IMR-90 (cell line): Measurements from ENCODE around the gene CST9. TPM values are rescaled to one million over a fixed set of nuclear protein-coding genes. Genes with fewer than 3 reads are reported as not detected.

Experiments
- ATAC-seq: fragments of 200-7000 bp; cut with Tn5 transposase; 2 replicates; pipeline ENCODE4 v1.9.1; 2020; ENCODE audit warnings: low read depth, mild to moderate bottlenecking, moderate library complexity
- BruUV-seq: library from RNA; stranded (reverse); fragments of 400-500 nt; replicated peaks from 2 replicates; lab custom pipeline; 2021; lab: Mats Ljungman, UMichigan
- CTCF ChIA-PET: fragments of 300-600 bp; formaldehyde crosslinking; extraction: SDS; loops from one replicate; lab custom pipeline; 2021; ENCODE audit warnings: antibody characterized with exemption; lab: Yijun Ruan, JAX
- POLR2A ChIA-PET: fragments of 300-600 bp; sonication (Branson Sonifier 250); formaldehyde crosslinking; loops from one replicate; lab custom pipeline; 2022; ENCODE audit warnings: antibody characterized with exemption; ENCODE audit not compliant: unreplicated experiment; lab: Charles Lee
- DNase-seq: peaks from one replicate; pipeline ENCODE4 v3.0.0; 2013
- H2AFZ ChIP-seq: replicated peaks from 2 replicates; pipeline ENCODE3; 2013; ENCODE audit warnings: low read length, mild to moderate bottlenecking; ENCODE audit not compliant: poor library complexity
- H2AK5ac ChIP-seq: 2 replicates; pipeline ENCODE4 v1.6.1; 2013; ENCODE audit warnings: low read depth, low read length, inconsistent platforms
- H2AK9ac ChIP-seq: replicated peaks from 2 replicates; pipeline ENCODE3; 2013; ENCODE audit warnings: mild to moderate bottlenecking, low read depth, low read length, moderate library complexity; ENCODE audit not compliant: poor library complexity
- H2BK120ac ChIP-seq: 2 replicates; pipeline ENCODE4 v1.6.1; 2013; ENCODE audit warnings: low read depth, low read length, inconsistent platforms
- H2BK15ac ChIP-seq: 3 replicates; pipeline ENCODE4 v1.6.1; 2013; ENCODE audit warnings: low read depth, low read length, inconsistent platforms
- H2BK20ac ChIP-seq: 2 replicates; pipeline ENCODE4 v1.6.1; 2013; ENCODE audit warnings: low read depth, mild to moderate bottlenecking, inconsistent platforms, low read length, moderate library complexity
- H2BK5ac ChIP-seq: 2 replicates; pipeline ENCODE4 v1.6.1; 2013; ENCODE audit warnings: mild to moderate bottlenecking, low read depth, low read length, inconsistent platforms; ENCODE audit not compliant: poor library complexity, severe bottlenecking
- H3K14ac ChIP-seq: replicated peaks from 2 replicates; pipeline ENCODE4 v1.6.1; 2013; ENCODE audit warnings: low read depth, low read length, inconsistent platforms
- H3K18ac ChIP-seq: 2 replicates; pipeline ENCODE4 v1.6.1; 2013; ENCODE audit warnings: low read depth, low read length, control low read depth
- H3K23ac ChIP-seq: 2 replicates; pipeline ENCODE4 v1.6.1; 2013; ENCODE audit warnings: low read depth, low read length, inconsistent platforms
- H3K27ac ChIP-seq: 2 replicates; pipeline ENCODE4 v1.5.1; 2013; ENCODE audit warnings: mild to moderate bottlenecking, control low read depth, low read length; ENCODE audit not compliant: insufficient read depth
- H3K27me3 ChIP-seq: 2 replicates; pipeline ENCODE4 v1.6.1; 2013; ENCODE audit warnings: low read length; ENCODE audit not compliant: control insufficient read depth, insufficient read depth
- H3K36me3 ChIP-seq: 2 replicates; pipeline ENCODE4 v1.6.1; 2013; ENCODE audit warnings: low read length, mixed read lengths; ENCODE audit not compliant: control insufficient read depth, insufficient read depth
- H3K4ac ChIP-seq: 2 replicates; pipeline ENCODE4 v1.6.1; 2013; ENCODE audit warnings: low read depth, low read length, inconsistent platforms
- H3K4me1 ChIP-seq: 2 replicates; pipeline ENCODE4 v1.6.1; 2013; ENCODE audit warnings: low read length, mixed read lengths; ENCODE audit not compliant: control insufficient read depth, insufficient read depth
- H3K4me2 ChIP-seq: 2 replicates; pipeline ENCODE4 v1.6.1; 2013; ENCODE audit warnings: low read depth, mild to moderate bottlenecking, control low read depth, low read length, moderate library complexity
- H3K4me3 ChIP-seq: 2 replicates; pipeline ENCODE4 v1.5.1; 2013; ENCODE audit warnings: low read depth, mild to moderate bottlenecking, control low read depth, low read length, moderate library complexity; ENCODE audit not compliant: insufficient read depth
- H3K56ac ChIP-seq: 2 replicates; pipeline ENCODE4 v1.6.1; 2013; ENCODE audit warnings: low read length, inconsistent platforms; ENCODE audit not compliant: insufficient read depth; ENCODE audit errors: extremely low read depth
- H3K79me1 ChIP-seq, 2 experiments: 2 replicates each; pipeline ENCODE4 v1.6.1; 2013; ENCODE audit warnings: low read length in 2 of 2, inconsistent platforms in 1 of 2, low read depth in 1 of 2
- H3K9ac ChIP-seq: 2 replicates; pipeline ENCODE4 v1.6.1; 2013; ENCODE audit warnings: low read depth, low read length, control low read depth
- H3K9me1 ChIP-seq: 2 replicates; pipeline ENCODE4 v1.6.1; 2013; ENCODE audit warnings: low read length, inconsistent platforms; ENCODE audit not compliant: insufficient read depth
- H3K9me3 ChIP-seq: 2 replicates; pipeline ENCODE4 v1.6.1; 2013; ENCODE audit warnings: low read length; ENCODE audit not compliant: control insufficient read depth, insufficient read depth
- H4K20me1 ChIP-seq: 2 replicates; pipeline ENCODE4 v1.6.1; 2013; ENCODE audit warnings: low read length, inconsistent platforms; ENCODE audit not compliant: insufficient read depth
- H4K5ac ChIP-seq: 2 replicates; pipeline ENCODE4 v1.6.1; 2013; ENCODE audit warnings: mild to moderate bottlenecking, low read depth, low read length, control low read depth
- H4K8ac ChIP-seq, 2 experiments: 2 replicates each; pipeline ENCODE4 v1.6.1; 2013; ENCODE audit warnings: low read depth in 2 of 2, low read length in 2 of 2, control low read depth in 1 of 2, inconsistent platforms in 1 of 2
- H4K91ac ChIP-seq: 2 replicates; pipeline ENCODE4 v1.6.1; 2013; ENCODE audit warnings: low read depth, low read length, inconsistent platforms; ENCODE audit not compliant: insufficient read depth
- MXI1 ChIP-seq: IDR thresholded peaks from 2 replicates; pipeline ENCODE4 v1.6.1; 2012; ENCODE audit warnings: low read depth, mild to moderate bottlenecking, low read length, moderate library complexity, borderline replicate concordance
- RCOR1 ChIP-seq: IDR thresholded peaks from 2 replicates; pipeline ENCODE4 v1.6.1; 2012; ENCODE audit warnings: mild to moderate bottlenecking, low read length, improper control_type of control experiment; ENCODE audit not compliant: insufficient replicate concordance
- WGBS, 2 experiments: methylation state at CpG; one replicate each; pipeline versions ENCODE4 v1.1.5 to v1.1.7; 2013; ENCODE audit warnings: missing lambda C conversion rate in 2 of 2; ENCODE audit not compliant: insufficient read length in 1 of 2; ENCODE audit errors: extremely low coverage in 2 of 2; 5-methylcytosine and 5-hydroxymethylcytosine counted together
- dilution Hi-C: fragments of 300-500 bp; cut with HindIII; formaldehyde crosslinking; loops from one replicate; pipeline ENCODE4 v1.14.3; 2018; ENCODE audit warnings: low sequenced_read_pairs; ENCODE audit not compliant: unreplicated experiment
- in situ Hi-C: fragments of 300-500 bp; cut with MboI; formaldehyde crosslinking; loops from 3 replicates; pipeline ENCODE4 v1.14.3; 2019; ENCODE audit warnings: low sequenced_read_pairs, inconsistent platforms, mixed read lengths
- intact Hi-C: fragments of 100-400 bp; cut with micrococcal nuclease; formaldehyde crosslinking; loops from 2 replicates; pipeline ENCODE4 v1.10.0; 2022
- polyA plus RNA-seq, 3 experiments: library from polyadenylated mRNA; depleted of rRNA; stranded (reverse); fragments of >200 nt; gene quantifications; 2 replicates each; pipeline ENCODE4 v1.2.3, GENCODE V29; 2012; ENCODE audit warnings: low replicate concordance in 1 of 3
- total RNA-seq: library from RNA; depleted of rRNA; stranded (reverse); fragments of >200 nt; gene quantifications from 2 replicates; pipeline ENCODE4 v1.2.3, GENCODE V29; 2012

Gene CST9
- total and polyA plus RNA-seq, 2 of the 4 experiments (the other 2 are of a cell fraction), result not detected

- TF ChIP-seq MXI1 (no peak), RCOR1 (no peak)
- Histone ChIP-seq H3K4me1 (no peaks in the 10 kb centered on the region), H4K91ac (no peak overlapping the region), H3K23ac (no peak overlapping the region), H4K5ac (no peak overlapping the region), H4K20me1 (no peaks in the 10 kb centered on the region), H2BK20ac (no peak overlapping the region), H3K4me2 (no peak overlapping the region), H2AK9ac (no peak overlapping the region), H2AFZ (no peak overlapping the region), H4K8ac (no peak overlapping the region), H2BK120ac (no peak overlapping the region), H2BK5ac (no peak overlapping the region), H3K27me3 (peaks cover 2% of the 10 kb centered on the region), H3K56ac (no peak overlapping the region), H3K4me3 (no peak overlapping the region), H2AK5ac (no peak overlapping the region), H3K4ac (no peak overlapping the region), H2BK15ac (no peak overlapping the region), H3K14ac (no peak overlapping the region), H3K9me3 (no peaks in the 10 kb centered on the region), H3K9ac (no peak overlapping the region), H3K36me3 (no peaks in the 10 kb centered on the region), H3K18ac (no peak overlapping the region), H3K9me1 (no peaks in the 10 kb centered on the region), H3K79me1 (no peaks in the 10 kb centered on the region), H3K27ac (no peak overlapping the region)
- dilution Hi-C loops (no loop called here), intact Hi-C loops (no loop called here), in situ Hi-C loops (no loop called here)
- no TSS peak for BruUV-seq
- CTCF ChIA-PET, result no interaction called here
- ATAC-seq (no peak), DNase-seq (no peak)
- POLR2A ChIA-PET, result no interaction called here
- no CpG with 5 or more reads among the region's 5 CpGs for WGBS, 2 experiments
These were observed 20.3 kb downstream of the CST9 start for GRCh38 chr20:23585449-23585807.
